ENCODE results near the gene NXPH4.

NXPH4 gene

DNA sequence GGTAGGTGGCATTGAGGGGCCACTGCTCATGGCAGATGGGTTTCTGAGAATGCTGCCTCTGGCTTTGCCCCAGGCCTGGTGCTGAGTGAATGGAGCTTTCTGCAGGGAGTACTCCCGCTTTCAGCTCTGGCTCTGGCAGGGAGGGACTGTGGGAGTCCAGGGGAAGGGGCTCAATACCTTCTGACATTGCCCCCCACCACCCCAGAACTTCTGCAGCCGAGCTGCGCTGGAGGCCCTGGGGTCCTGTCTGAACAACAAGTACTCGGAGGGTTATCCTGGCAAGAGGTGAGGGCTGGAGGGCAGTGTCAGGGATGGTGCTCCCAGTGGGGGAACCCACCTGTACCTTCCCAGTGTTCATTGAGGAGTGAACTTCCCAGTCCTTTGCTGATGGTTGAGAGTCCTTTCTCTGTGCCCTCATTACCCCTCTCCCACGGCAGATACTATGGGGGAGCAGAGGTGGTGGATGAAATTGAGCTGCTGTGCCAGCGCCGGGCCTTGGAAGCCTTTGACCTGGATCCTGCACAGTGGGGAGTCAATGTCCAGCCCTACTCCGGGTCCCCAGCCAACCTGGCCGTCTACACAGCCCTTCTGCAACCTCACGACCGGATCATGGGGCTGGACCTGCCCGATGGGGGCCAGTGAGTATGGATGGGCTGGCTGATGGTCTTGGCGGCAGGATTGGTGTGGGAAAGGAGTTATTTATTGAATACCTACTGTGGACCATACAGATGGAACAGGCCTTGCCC, 14.9 kb downstream of the NXPH4 start:
- Histone ChIP-seq H4K91ac (ENCODE audit: low read depth, low read length) (no peak overlapping the region), H3K79me2 (ENCODE audit: control insufficient read depth, insufficient read depth, low read length, poor library complexity) (peaks cover 12% of the 10 kb centered on the region), H3K36me3 (ENCODE audit: control insufficient read depth in 1 of 2, insufficient read depth in 2 of 2, low read length in 2 of 2) (peaks cover 36 to 38% of the 10 kb centered on the region in 2 experiments), H3K4me3 (ENCODE audit: low read depth, low read length) (no peak overlapping the region), H3K27ac (ENCODE audit: low read depth, low read length) (no peak overlapping the region), H4K8ac (ENCODE audit: low read depth, low read length) (no peak overlapping the region), H2BK12ac (ENCODE audit: low read length) (no peak overlapping the region), H2BK120ac (ENCODE audit: insufficient read depth, low read length, poor library complexity) (no peak overlapping the region), H3K27me3 (ENCODE audit: insufficient read depth, low read length) (peaks cover 19% of the 10 kb centered on the region), H3K9me3 (ENCODE audit: insufficient read depth, low read depth, low read length) (peaks cover 9% of the 10 kb centered on the region), H3K14ac (ENCODE audit: low read length) (no peak overlapping the region), H2BK5ac (ENCODE audit: low read depth, low read length, poor library complexity) (no peak overlapping the region), H3K4ac (ENCODE audit: low read depth, low read length) (no peak overlapping the region), H2AK5ac (ENCODE audit: low read length) (no peak overlapping the region), H3K9ac (ENCODE audit: low read length) (no peak overlapping the region), H3K23ac (ENCODE audit: low read length) (no peak overlapping the region), H3K79me1 (ENCODE audit: low read length) (peaks cover 11% of the 10 kb centered on the region), H4K12ac (ENCODE audit: low read depth, low read length) (no peak overlapping the region), H2AFZ (ENCODE audit: insufficient read depth, low read length, poor library complexity) (no peak overlapping the region), H3K4me1 (ENCODE audit: control insufficient read depth in 1 of 2, insufficient read depth in 2 of 2, low read length in 2 of 2) (peaks cover 11 to 12% of the 10 kb centered on the region in 2 experiments), H3K18ac (ENCODE audit: low read length) (no peak overlapping the region), H3K4me2 (ENCODE audit: low read length) (no peak overlapping the region)
- no peak for DNase-seq
- no CpG with 5 or more reads among the region's 13 CpGs for WGBS (ENCODE audit: extremely low coverage, insufficient coverage, insufficient read length)

DNA sequence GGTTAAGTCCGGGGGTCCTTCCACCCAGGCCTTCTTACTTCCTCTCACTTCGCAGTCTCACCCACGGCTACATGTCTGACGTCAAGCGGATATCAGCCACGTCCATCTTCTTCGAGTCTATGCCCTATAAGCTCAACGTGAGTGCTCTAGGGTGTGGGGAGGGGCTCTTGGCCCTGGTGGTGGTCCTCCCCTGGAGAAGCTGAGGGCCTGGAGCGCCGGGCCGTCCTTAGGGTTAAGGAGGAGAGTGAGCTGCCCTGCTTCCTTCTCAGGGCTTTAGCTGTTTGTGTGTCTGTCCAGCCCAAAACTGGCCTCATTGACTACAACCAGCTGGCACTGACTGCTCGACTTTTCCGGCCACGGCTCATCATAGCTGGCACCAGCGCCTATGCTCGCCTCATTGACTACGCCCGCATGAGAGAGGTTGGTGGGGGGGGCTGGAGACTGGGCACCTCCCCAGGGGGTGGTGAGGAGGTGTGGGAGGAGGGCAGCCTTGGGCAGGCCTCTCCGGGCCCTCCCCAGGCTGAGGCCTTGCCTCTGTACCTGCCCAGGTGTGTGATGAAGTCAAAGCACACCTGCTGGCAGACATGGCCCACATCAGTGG, 15.7 kb downstream of the NXPH4 start:
- WGBS (ENCODE audit: extremely low coverage, insufficient coverage, insufficient read length) = no CpG with 5 or more reads among the region's 19 CpGs
- Histone ChIP-seq H3K9ac (ENCODE audit: low read length) (no peak overlapping the region), H2AFZ (ENCODE audit: insufficient read depth, low read length, poor library complexity) (no peak overlapping the region)

DNA sequence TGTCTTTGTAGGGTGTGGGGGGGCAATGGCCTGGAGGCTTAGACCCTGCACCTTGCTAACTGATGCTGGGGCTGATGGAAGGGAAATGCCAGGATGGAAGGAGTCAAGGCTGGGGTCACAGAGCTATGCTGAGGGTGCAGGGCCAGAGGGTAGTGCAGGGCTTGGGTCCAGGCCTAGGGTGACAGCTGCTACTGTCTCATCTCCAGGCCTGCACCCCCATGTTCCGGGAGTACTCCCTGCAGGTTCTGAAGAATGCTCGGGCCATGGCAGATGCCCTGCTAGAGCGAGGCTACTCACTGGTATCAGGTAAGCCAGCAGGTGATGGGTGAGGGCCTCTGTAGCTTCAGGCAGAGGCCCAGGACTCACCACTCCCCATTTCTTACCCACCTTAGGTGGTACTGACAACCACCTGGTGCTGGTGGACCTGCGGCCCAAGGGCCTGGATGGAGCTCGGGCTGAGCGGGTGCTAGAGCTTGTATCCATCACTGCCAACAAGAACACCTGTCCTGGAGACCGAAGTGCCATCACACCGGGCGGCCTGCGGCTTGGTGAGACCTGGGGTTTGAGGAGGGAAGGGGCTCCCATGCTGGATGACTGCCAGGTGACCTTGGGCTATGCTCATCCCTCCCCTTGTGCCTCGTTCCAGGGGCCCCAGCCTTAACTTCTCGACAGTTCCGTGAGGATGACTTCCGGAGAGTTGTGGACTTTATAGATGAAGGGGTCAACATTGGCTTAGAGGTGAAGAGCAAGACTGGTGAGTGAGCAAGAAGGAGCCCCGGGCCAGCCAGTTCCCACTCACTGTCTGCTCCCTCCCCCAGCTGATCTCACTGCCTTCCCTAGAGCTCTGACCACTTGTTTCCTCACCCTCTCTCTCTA, 17.0 kb downstream of the NXPH4 start:
- no CpG with 5 or more reads among the region's 15 CpGs for WGBS (ENCODE audit: extremely low coverage, insufficient coverage, insufficient read length)
- H2BK12ac ChIP-seq (ENCODE audit: low read length) = no peak overlapping the region

More for the DNA sequence above, 15.7 kb downstream of the NXPH4 start:
- H4K8ac ChIP-seq (ENCODE audit: low read depth, low read length) = no peak overlapping the region
- no peak overlapping the region for H2BK12ac ChIP-seq (ENCODE audit: low read length)
- no peak overlapping the region for H3K4ac ChIP-seq (ENCODE audit: low read depth, low read length)
- H3K14ac ChIP-seq (ENCODE audit: low read length) = no peak overlapping the region
- no peak overlapping the region for H3K4me2 ChIP-seq (ENCODE audit: low read length)
- peaks cover 12% of the 10 kb centered on the region for H3K79me2 ChIP-seq (ENCODE audit: control insufficient read depth, insufficient read depth, low read length, poor library complexity)
- peaks cover 9% of the 10 kb centered on the region in 2 experiments for H3K4me1 ChIP-seq (ENCODE audit: control insufficient read depth in 1 of 2, insufficient read depth in 2 of 2, low read length in 2 of 2)
- peaks cover 36 to 38% of the 10 kb centered on the region in 2 experiments for H3K36me3 ChIP-seq (ENCODE audit: control insufficient read depth in 1 of 2, insufficient read depth in 2 of 2, low read length in 2 of 2)
- H3K18ac ChIP-seq (ENCODE audit: low read length) = no peak overlapping the region
- peaks cover 10% of the 10 kb centered on the region for H3K9me3 ChIP-seq (ENCODE audit: insufficient read depth, low read depth, low read length)
- H3K4me3 ChIP-seq (ENCODE audit: low read depth, low read length) = no peak overlapping the region
- peaks cover 11% of the 10 kb centered on the region for H3K79me1 ChIP-seq (ENCODE audit: low read length)
- DNase-seq = no peak
- H2BK5ac ChIP-seq (ENCODE audit: low read depth, low read length, poor library complexity) = no peak overlapping the region
- H3K27ac ChIP-seq (ENCODE audit: low read depth, low read length) = no peak overlapping the region
- H3K23ac ChIP-seq (ENCODE audit: low read length) = no peak overlapping the region
- H4K12ac ChIP-seq (ENCODE audit: low read depth, low read length) = no peak overlapping the region
- H2AK5ac ChIP-seq (ENCODE audit: low read length) = no peak overlapping the region
- no peak overlapping the region for H2BK120ac ChIP-seq (ENCODE audit: insufficient read depth, low read length, poor library complexity)
- H3K27me3 ChIP-seq (ENCODE audit: insufficient read depth, low read length) = peaks cover 20% of the 10 kb centered on the region
- H4K91ac ChIP-seq (ENCODE audit: low read depth, low read length) = no peak overlapping the region

DNA sequence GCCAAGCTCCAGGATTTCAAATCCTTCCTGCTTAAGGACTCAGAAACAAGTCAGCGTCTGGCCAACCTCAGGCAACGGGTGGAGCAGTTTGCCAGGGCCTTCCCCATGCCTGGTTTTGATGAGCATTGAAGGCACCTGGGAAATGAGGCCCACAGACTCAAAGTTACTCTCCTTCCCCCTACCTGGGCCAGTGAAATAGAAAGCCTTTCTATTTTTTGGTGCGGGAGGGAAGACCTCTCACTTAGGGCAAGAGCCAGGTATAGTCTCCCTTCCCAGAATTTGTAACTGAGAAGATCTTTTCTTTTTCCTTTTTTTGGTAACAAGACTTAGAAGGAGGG, 17.6 kb downstream of the NXPH4 start:
- peaks cover 12% of the 10 kb centered on the region for H3K9me3 ChIP-seq (ENCODE audit: insufficient read depth, low read depth, low read length)
- H2BK5ac ChIP-seq (ENCODE audit: low read depth, low read length, poor library complexity) = no peak overlapping the region
- no peak overlapping the region for H3K9ac ChIP-seq (ENCODE audit: low read length)
- no peak for DNase-seq
- H3K4me3 ChIP-seq (ENCODE audit: low read depth, low read length) = no peak overlapping the region
- no peak overlapping the region for H2AFZ ChIP-seq (ENCODE audit: insufficient read depth, low read length, poor library complexity)
- H4K91ac ChIP-seq (ENCODE audit: low read depth, low read length) = no peak overlapping the region
- H3K27me3 ChIP-seq (ENCODE audit: insufficient read depth, low read length) = peaks cover 35% of the 10 kb centered on the region
- H3K4me2 ChIP-seq (ENCODE audit: low read length) = no peak overlapping the region
- no peak overlapping the region for H3K18ac ChIP-seq (ENCODE audit: low read length)
- no peak overlapping the region for H3K23ac ChIP-seq (ENCODE audit: low read length)
- H3K27ac ChIP-seq (ENCODE audit: low read depth, low read length) = no peak overlapping the region
- no peak overlapping the region for H2BK12ac ChIP-seq (ENCODE audit: low read length)
- peaks cover 36 to 38% of the 10 kb centered on the region in 2 experiments for H3K36me3 ChIP-seq (ENCODE audit: control insufficient read depth in 1 of 2, insufficient read depth in 2 of 2, low read length in 2 of 2)
- H3K79me2 ChIP-seq (ENCODE audit: control insufficient read depth, insufficient read depth, low read length, poor library complexity) = peaks cover 14% of the 10 kb centered on the region
- no peak overlapping the region for H4K12ac ChIP-seq (ENCODE audit: low read depth, low read length)
- H3K14ac ChIP-seq (ENCODE audit: low read length) = no peak overlapping the region
- H3K4me1 ChIP-seq (ENCODE audit: control insufficient read depth in 1 of 2, insufficient read depth in 2 of 2, low read length in 2 of 2) = peaks cover 10 to 20% of the 10 kb centered on the region in 2 experiments
- no peak overlapping the region for H4K8ac ChIP-seq (ENCODE audit: low read depth, low read length)
- H2AK5ac ChIP-seq (ENCODE audit: low read length) = no peak overlapping the region
- peaks cover 11% of the 10 kb centered on the region for H3K79me1 ChIP-seq (ENCODE audit: low read length)
- no CpG with 5 or more reads among the region's 3 CpGs for WGBS (ENCODE audit: extremely low coverage, insufficient coverage, insufficient read length)
- H3K4ac ChIP-seq (ENCODE audit: low read depth, low read length) = no peak overlapping the region
- H2BK120ac ChIP-seq (ENCODE audit: insufficient read depth, low read length, poor library complexity) = no peak overlapping the region

More for the DNA sequence above, 17.0 kb downstream of the NXPH4 start:
- Histone ChIP-seq H3K9me3 (ENCODE audit: insufficient read depth, low read depth, low read length) (peaks cover 12% of the 10 kb centered on the region), H4K8ac (ENCODE audit: low read depth, low read length) (no peak overlapping the region), H3K79me2 (ENCODE audit: control insufficient read depth, insufficient read depth, low read length, poor library complexity) (peaks cover 13% of the 10 kb centered on the region), H3K4me2 (ENCODE audit: low read length) (no peak overlapping the region), H3K9ac (ENCODE audit: low read length) (no peak overlapping the region), H3K79me1 (ENCODE audit: low read length) (peaks cover 11% of the 10 kb centered on the region), H3K27me3 (ENCODE audit: insufficient read depth, low read length) (peaks cover 32% of the 10 kb centered on the region), H3K23ac (ENCODE audit: low read length) (no peak overlapping the region), H3K4ac (ENCODE audit: low read depth, low read length) (no peak overlapping the region), H3K18ac (ENCODE audit: low read length) (no peak overlapping the region), H2BK5ac (ENCODE audit: low read depth, low read length, poor library complexity) (no peak overlapping the region), H3K14ac (ENCODE audit: low read length) (no peak overlapping the region), H3K4me1 (ENCODE audit: control insufficient read depth in 1 of 2, insufficient read depth in 2 of 2, low read length in 2 of 2) (peaks cover 9 to 17% of the 10 kb centered on the region in 2 experiments), H2BK120ac (ENCODE audit: insufficient read depth, low read length, poor library complexity) (no peak overlapping the region), H3K4me3 (ENCODE audit: low read depth, low read length) (no peak overlapping the region), H2AFZ (ENCODE audit: insufficient read depth, low read length, poor library complexity) (no peak overlapping the region), H2AK5ac (ENCODE audit: low read length) (no peak overlapping the region), H4K12ac (ENCODE audit: low read depth, low read length) (no peak overlapping the region), H3K27ac (ENCODE audit: low read depth, low read length) (no peak overlapping the region), H3K36me3 (ENCODE audit: control insufficient read depth in 1 of 2, insufficient read depth in 2 of 2, low read length in 2 of 2) (peaks cover 36 to 38% of the 10 kb centered on the region in 2 experiments), H4K91ac (ENCODE audit: low read depth, low read length) (no peak overlapping the region)
- DNase-seq = no peak
